ENCODE results near the gene ZEB2. TPM values are rescaled to one million over a fixed set of nuclear protein-coding genes. Genes with fewer than 3 reads are reported as not detected.

Gene ZEB2
- total and polyA plus RNA-seq, 2 donors from 2014 or later = 8.3 to 136 TPM

- TF ChIP-seq CTCF (IDR thresholded peaks at IDR 0.05; ENCODE audit: borderline replicate concordance, extremely low read depth, insufficient read depth) = no peak
- H3K27me3 ChIP-seq (ENCODE audit: control insufficient read depth, insufficient read depth, low read length) = no peaks in the 10 kb centered on the region
- no peaks in the 10 kb centered on the region for H3K9me3 ChIP-seq (ENCODE audit: control insufficient read depth in 2 of 3, insufficient read depth in 1 of 3, low read length in 3 of 3)
- H3K36me3 ChIP-seq (ENCODE audit: control insufficient read depth in 2 of 3, insufficient read depth in 3 of 3, low read length in 3 of 3) = no peaks in the 10 kb centered on the region
- no peak overlapping the region for H3K9ac ChIP-seq (ENCODE audit: low read length in 3 of 3)
- FAIRE-seq (no peak), DNase-seq (no peak)
- H3K4me1 ChIP-seq (ENCODE audit: control insufficient read depth in 2 of 3, insufficient read depth in 2 of 3, low read depth in 1 of 3, low read length in 3 of 3) = no peaks in the 10 kb centered on the region
- no peak overlapping the region for H3K27ac ChIP-seq (ENCODE audit: low read depth in 2 of 2, low read length in 2 of 2)
- intact Hi-C loops (cut with DNase I) = no loop called here
- H3K4me3 ChIP-seq (ENCODE audit: low read length in 3 of 3) = no peak overlapping the region
Observed at GRCh38 chr2:144553379-144553778, 33.5 kb upstream of the ZEB2 start.

GRCh38 chr2:144552821-144553220 lies 32.9 kb upstream of the ZEB2 start:
- H3K9me3 ChIP-seq (ENCODE audit: control insufficient read depth in 2 of 3, insufficient read depth in 1 of 3, low read length in 3 of 3) = no peaks in the 10 kb centered on the region
- FAIRE-seq = no peak
- no peak for TF ChIP-seq CTCF (IDR thresholded peaks at IDR 0.05; ENCODE audit: borderline replicate concordance, extremely low read depth, insufficient read depth)
- H3K36me3 ChIP-seq (ENCODE audit: control insufficient read depth in 2 of 3, insufficient read depth in 3 of 3, low read length in 3 of 3) = no peaks in the 10 kb centered on the region
- H3K27ac ChIP-seq (ENCODE audit: low read depth in 2 of 2, low read length in 2 of 2) = no peak overlapping the region
- no peaks in the 10 kb centered on the region for H3K4me1 ChIP-seq (ENCODE audit: control insufficient read depth in 2 of 3, insufficient read depth in 2 of 3, low read depth in 1 of 3, low read length in 3 of 3)
- H3K27me3 ChIP-seq (ENCODE audit: control insufficient read depth, insufficient read depth, low read length) = no peaks in the 10 kb centered on the region
- intact Hi-C loops (cut with DNase I) = no loop called here
- H3K9ac ChIP-seq (ENCODE audit: low read length in 3 of 3) = no peak overlapping the region
- H3K4me3 ChIP-seq (ENCODE audit: low read length in 3 of 3) = no peak overlapping the region
- DNase-seq = no peak

DNA sequence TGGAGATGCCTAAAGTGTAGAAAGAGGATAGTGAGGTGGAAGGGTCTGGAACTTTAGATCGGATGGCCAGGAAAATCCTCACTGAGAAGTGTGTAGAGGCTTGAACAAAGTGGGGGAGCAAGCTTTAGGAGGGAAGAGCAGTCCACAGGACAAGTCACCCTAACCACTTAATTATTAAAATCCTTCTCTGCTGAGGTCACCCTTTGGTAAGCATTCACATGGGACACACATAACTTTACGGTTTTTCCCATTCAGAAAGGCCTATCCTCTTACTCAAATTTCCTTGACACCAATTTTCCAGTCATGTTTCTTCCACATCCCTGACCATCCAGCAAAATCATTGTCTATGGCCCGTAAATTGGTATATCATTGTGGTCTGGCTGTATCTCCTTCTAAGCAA lies 31.0 kb upstream of the ZEB2 start:
- Histone ChIP-seq H3K27ac (ENCODE audit: low read depth in 2 of 2, low read length in 2 of 2) (no peak overlapping the region), H3K9ac (ENCODE audit: low read length in 3 of 3) (no peak overlapping the region), H3K9me3 (ENCODE audit: control insufficient read depth in 2 of 3, insufficient read depth in 1 of 3, low read length in 3 of 3) (no peaks in the 10 kb centered on the region), H3K4me1 (ENCODE audit: control insufficient read depth in 2 of 3, insufficient read depth in 2 of 3, low read depth in 1 of 3, low read length in 3 of 3) (no peaks in the 10 kb centered on the region), H3K36me3 (ENCODE audit: control insufficient read depth in 2 of 3, insufficient read depth in 3 of 3, low read length in 3 of 3) (no peaks in the 10 kb centered on the region), H3K27me3 (ENCODE audit: control insufficient read depth, insufficient read depth, low read length) (no peaks in the 10 kb centered on the region), H3K4me3 (ENCODE audit: low read length in 3 of 3) (no peak overlapping the region)
- no peak for TF ChIP-seq CTCF (IDR thresholded peaks at IDR 0.05; ENCODE audit: borderline replicate concordance, extremely low read depth, insufficient read depth)
- no peak for FAIRE-seq
- no peak for DNase-seq
- intact Hi-C loops (cut with DNase I) = no loop called here

DNA sequence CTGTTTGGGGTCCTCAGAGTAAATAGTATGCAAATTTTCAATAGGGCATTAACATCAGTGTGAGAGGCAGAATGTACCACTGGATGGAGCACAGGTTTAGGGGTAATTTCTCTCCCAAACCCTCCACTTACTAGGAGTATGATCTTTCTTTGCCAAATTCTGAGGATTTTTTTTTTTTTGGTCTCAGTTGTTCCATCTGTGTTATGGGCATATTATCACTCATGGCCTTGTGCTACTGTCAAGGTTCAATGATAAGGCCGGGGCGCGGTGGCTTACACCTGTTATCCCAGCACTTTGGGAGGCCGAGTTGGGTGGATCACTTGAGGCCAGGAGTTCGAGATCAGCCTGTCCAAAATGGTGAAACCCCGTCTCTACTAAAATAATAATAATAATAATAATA lies 30.2 kb upstream of the ZEB2 start:
- FAIRE-seq (no peak), DNase-seq (no peak)
- H3K27ac ChIP-seq (ENCODE audit: low read depth in 2 of 2, low read length in 2 of 2) = no peak overlapping the region
- no peaks in the 10 kb centered on the region for H3K4me1 ChIP-seq (ENCODE audit: control insufficient read depth in 2 of 3, insufficient read depth in 2 of 3, low read depth in 1 of 3, low read length in 3 of 3)
- H3K9ac ChIP-seq (ENCODE audit: low read length in 3 of 3) = no peak overlapping the region
- H3K36me3 ChIP-seq (ENCODE audit: control insufficient read depth in 2 of 3, insufficient read depth in 3 of 3, low read length in 3 of 3) = no peaks in the 10 kb centered on the region
- H3K27me3 ChIP-seq (ENCODE audit: control insufficient read depth, insufficient read depth, low read length) = no peaks in the 10 kb centered on the region
- H3K4me3 ChIP-seq (ENCODE audit: low read length in 3 of 3) = no peak overlapping the region
- H3K9me3 ChIP-seq (ENCODE audit: control insufficient read depth in 2 of 3, insufficient read depth in 1 of 3, low read length in 3 of 3) = no peaks in the 10 kb centered on the region
- TF ChIP-seq CTCF (IDR thresholded peaks at IDR 0.05; ENCODE audit: borderline replicate concordance, extremely low read depth, insufficient read depth) = no peak
- intact Hi-C loops (cut with DNase I) = no loop called here

Data from kidney (tissue), 14 donors.